IMR-90 (cell line): Measurements from ENCODE around the gene KIF16B. TPM values are rescaled to one million over a fixed set of nuclear protein-coding genes. Genes with fewer than 3 reads are reported as not detected.

ENCODE experiments used
- ATAC-seq: fragments of 200-7000 bp; cut with Tn5 transposase; 2 replicates; pipeline ENCODE4 v1.9.1; 2020; ENCODE audit warnings: low read depth, mild to moderate bottlenecking, moderate library complexity
- BruUV-seq: library from RNA; stranded (reverse); fragments of 400-500 nt; replicated peaks from 2 replicates; lab custom pipeline; 2021; lab: Mats Ljungman, UMichigan
- CTCF ChIA-PET: fragments of 300-600 bp; formaldehyde crosslinking; extraction: SDS; loops from one replicate; lab custom pipeline; 2021; ENCODE audit warnings: antibody characterized with exemption; lab: Yijun Ruan, JAX
- POLR2A ChIA-PET: fragments of 300-600 bp; sonication (Branson Sonifier 250); formaldehyde crosslinking; loops from one replicate; lab custom pipeline; 2022; ENCODE audit warnings: antibody characterized with exemption; ENCODE audit not compliant: unreplicated experiment; lab: Charles Lee
- DNase-seq: peaks from one replicate; pipeline ENCODE4 v3.0.0; 2013
- H2AFZ ChIP-seq: replicated peaks from 2 replicates; pipeline ENCODE3; 2013; ENCODE audit warnings: low read length, mild to moderate bottlenecking; ENCODE audit not compliant: poor library complexity
- H2AK5ac ChIP-seq: 2 replicates; pipeline ENCODE4 v1.6.1; 2013; ENCODE audit warnings: low read depth, low read length, inconsistent platforms
- H2AK9ac ChIP-seq: replicated peaks from 2 replicates; pipeline ENCODE3; 2013; ENCODE audit warnings: mild to moderate bottlenecking, low read depth, low read length, moderate library complexity; ENCODE audit not compliant: poor library complexity
- H2BK120ac ChIP-seq: 2 replicates; pipeline ENCODE4 v1.6.1; 2013; ENCODE audit warnings: low read depth, low read length, inconsistent platforms
- H2BK15ac ChIP-seq: 3 replicates; pipeline ENCODE4 v1.6.1; 2013; ENCODE audit warnings: low read depth, low read length, inconsistent platforms
- H2BK20ac ChIP-seq: 2 replicates; pipeline ENCODE4 v1.6.1; 2013; ENCODE audit warnings: low read depth, mild to moderate bottlenecking, inconsistent platforms, low read length, moderate library complexity
- H2BK5ac ChIP-seq: 2 replicates; pipeline ENCODE4 v1.6.1; 2013; ENCODE audit warnings: mild to moderate bottlenecking, low read depth, low read length, inconsistent platforms; ENCODE audit not compliant: poor library complexity, severe bottlenecking
- H3K14ac ChIP-seq: replicated peaks from 2 replicates; pipeline ENCODE4 v1.6.1; 2013; ENCODE audit warnings: low read depth, low read length, inconsistent platforms
- H3K18ac ChIP-seq: 2 replicates; pipeline ENCODE4 v1.6.1; 2013; ENCODE audit warnings: low read depth, low read length, control low read depth
- H3K23ac ChIP-seq: 2 replicates; pipeline ENCODE4 v1.6.1; 2013; ENCODE audit warnings: low read depth, low read length, inconsistent platforms
- H3K27ac ChIP-seq: 2 replicates; pipeline ENCODE4 v1.5.1; 2013; ENCODE audit warnings: mild to moderate bottlenecking, control low read depth, low read length; ENCODE audit not compliant: insufficient read depth
- H3K27me3 ChIP-seq: 2 replicates; pipeline ENCODE4 v1.6.1; 2013; ENCODE audit warnings: low read length; ENCODE audit not compliant: control insufficient read depth, insufficient read depth
- H3K36me3 ChIP-seq: 2 replicates; pipeline ENCODE4 v1.6.1; 2013; ENCODE audit warnings: low read length, mixed read lengths; ENCODE audit not compliant: control insufficient read depth, insufficient read depth
- H3K4ac ChIP-seq: 2 replicates; pipeline ENCODE4 v1.6.1; 2013; ENCODE audit warnings: low read depth, low read length, inconsistent platforms
- H3K4me1 ChIP-seq: 2 replicates; pipeline ENCODE4 v1.6.1; 2013; ENCODE audit warnings: low read length, mixed read lengths; ENCODE audit not compliant: control insufficient read depth, insufficient read depth
- H3K4me2 ChIP-seq: 2 replicates; pipeline ENCODE4 v1.6.1; 2013; ENCODE audit warnings: low read depth, mild to moderate bottlenecking, control low read depth, low read length, moderate library complexity
- H3K4me3 ChIP-seq: 2 replicates; pipeline ENCODE4 v1.5.1; 2013; ENCODE audit warnings: low read depth, mild to moderate bottlenecking, control low read depth, low read length, moderate library complexity; ENCODE audit not compliant: insufficient read depth
- H3K56ac ChIP-seq: 2 replicates; pipeline ENCODE4 v1.6.1; 2013; ENCODE audit warnings: low read length, inconsistent platforms; ENCODE audit not compliant: insufficient read depth; ENCODE audit errors: extremely low read depth
- H3K79me1 ChIP-seq, 2 experiments: 2 replicates each; pipeline ENCODE4 v1.6.1; 2013; ENCODE audit warnings: low read length in 2 of 2, inconsistent platforms in 1 of 2, low read depth in 1 of 2
- H3K9ac ChIP-seq: 2 replicates; pipeline ENCODE4 v1.6.1; 2013; ENCODE audit warnings: low read depth, low read length, control low read depth
- H3K9me1 ChIP-seq: 2 replicates; pipeline ENCODE4 v1.6.1; 2013; ENCODE audit warnings: low read length, inconsistent platforms; ENCODE audit not compliant: insufficient read depth
- H3K9me3 ChIP-seq: 2 replicates; pipeline ENCODE4 v1.6.1; 2013; ENCODE audit warnings: low read length; ENCODE audit not compliant: control insufficient read depth, insufficient read depth
- H4K20me1 ChIP-seq: 2 replicates; pipeline ENCODE4 v1.6.1; 2013; ENCODE audit warnings: low read length, inconsistent platforms; ENCODE audit not compliant: insufficient read depth
- H4K5ac ChIP-seq: 2 replicates; pipeline ENCODE4 v1.6.1; 2013; ENCODE audit warnings: mild to moderate bottlenecking, low read depth, low read length, control low read depth
- H4K8ac ChIP-seq, 2 experiments: 2 replicates each; pipeline ENCODE4 v1.6.1; 2013; ENCODE audit warnings: low read depth in 2 of 2, low read length in 2 of 2, control low read depth in 1 of 2, inconsistent platforms in 1 of 2
- H4K91ac ChIP-seq: 2 replicates; pipeline ENCODE4 v1.6.1; 2013; ENCODE audit warnings: low read depth, low read length, inconsistent platforms; ENCODE audit not compliant: insufficient read depth
- CTCF ChIP-seq: conservative IDR thresholded peaks from 2 replicates; pipeline ENCODE4 v1.5.1; 2012; ENCODE audit warnings: mild to moderate bottlenecking, low read depth, low read length, improper control_type of control experiment
- ELK1 ChIP-seq: fragments of 150-350 bp; IDR thresholded peaks from 2 replicates; pipeline ENCODE4 v1.6.1; 2016; ENCODE audit warnings: low read depth, mild to moderate bottlenecking, low read length, moderate library complexity, borderline replicate concordance
- RCOR1 ChIP-seq: IDR thresholded peaks from 2 replicates; pipeline ENCODE4 v1.6.1; 2012; ENCODE audit warnings: mild to moderate bottlenecking, low read length, improper control_type of control experiment; ENCODE audit not compliant: insufficient replicate concordance
- USF2 ChIP-seq: fragments of 150-350 bp; IDR thresholded peaks from 2 replicates; pipeline ENCODE4 v1.6.1; 2017; ENCODE audit warnings: mild to moderate bottlenecking, antibody characterized with exemption, low read length, low read depth
- WGBS, 2 experiments: methylation state at CpG; one replicate each; pipeline versions ENCODE4 v1.1.5 to v1.1.7; 2013; ENCODE audit warnings: missing lambda C conversion rate in 2 of 2; ENCODE audit not compliant: insufficient read length in 1 of 2; ENCODE audit errors: extremely low coverage in 2 of 2; 5-methylcytosine and 5-hydroxymethylcytosine counted together
- dilution Hi-C: fragments of 300-500 bp; cut with HindIII; formaldehyde crosslinking; loops from one replicate; pipeline ENCODE4 v1.14.3; 2018; ENCODE audit warnings: low sequenced_read_pairs; ENCODE audit not compliant: unreplicated experiment
- in situ Hi-C: fragments of 300-500 bp; cut with MboI; formaldehyde crosslinking; loops from 3 replicates; pipeline ENCODE4 v1.14.3; 2019; ENCODE audit warnings: low sequenced_read_pairs, inconsistent platforms, mixed read lengths
- intact Hi-C: fragments of 100-400 bp; cut with micrococcal nuclease; formaldehyde crosslinking; loops from 2 replicates; pipeline ENCODE4 v1.10.0; 2022
- polyA plus RNA-seq, 3 experiments: library from polyadenylated mRNA; depleted of rRNA; stranded (reverse); fragments of >200 nt; gene quantifications; 2 replicates each; pipeline ENCODE4 v1.2.3, GENCODE V29; 2012; ENCODE audit warnings: low replicate concordance in 1 of 3
- total RNA-seq: library from RNA; depleted of rRNA; stranded (reverse); fragments of >200 nt; gene quantifications from 2 replicates; pipeline ENCODE4 v1.2.3, GENCODE V29; 2012; rRNA removed

Gene KIF16B
- total and polyA plus RNA-seq, 2 of the 4 experiments (the other 2 are of a cell fraction) = 4.7 to 10.0 TPM

GRCh38 chr20:16222859-16223411 lies 350.3 kb downstream of the KIF16B start:
- ChIA-PET CTCF (no interaction called here), POLR2A (no interaction called here)
- no peak overlapping the region for H2BK20ac ChIP-seq
- no peak overlapping the region for H3K56ac ChIP-seq
- DNase-seq = no peak
- in situ Hi-C loops (no loop called here), intact Hi-C loops (no loop called here), dilution Hi-C loops (no loop called here)
- H4K8ac ChIP-seq = no peak overlapping the region
- H3K4me1 ChIP-seq = no peaks in the 10 kb centered on the region
- no peak overlapping the region for H2AK9ac ChIP-seq
- BruUV-seq = no TSS peak
- H2BK5ac ChIP-seq = no peak overlapping the region
- H2BK120ac ChIP-seq = no peak overlapping the region
- H3K4me2 ChIP-seq = no peak overlapping the region
- H3K4me3 ChIP-seq = no peak overlapping the region
- no peak overlapping the region for H3K14ac ChIP-seq
- no peak overlapping the region for H2BK15ac ChIP-seq
- no peak overlapping the region for H3K27ac ChIP-seq
- H3K79me1 ChIP-seq = no peaks in the 10 kb centered on the region
- no peak overlapping the region for H4K5ac ChIP-seq
- WGBS, 2 experiments = 50% methylated on average over 2 of the region's 8 CpGs; no CpG with 5 or more reads in 1 of the 2 experiments
- no peak overlapping the region for H3K9ac ChIP-seq
- no peak overlapping the region for H3K18ac ChIP-seq
- ATAC-seq = no peak
- H4K91ac ChIP-seq = no peak overlapping the region
- H3K27me3 ChIP-seq = no peaks in the 10 kb centered on the region
- H3K23ac ChIP-seq = no peak overlapping the region
- TF ChIP-seq RCOR1 (no peak), CTCF (no peak), ELK1 (no peak), USF2 (no peak)
- H4K20me1 ChIP-seq = no peaks in the 10 kb centered on the region
- H2AK5ac ChIP-seq = no peak overlapping the region
- H3K9me1 ChIP-seq = no peaks in the 10 kb centered on the region
- peaks cover 5% of the 10 kb centered on the region; the same call in 1 of the 2 replicates for H3K9me3 ChIP-seq
- H3K36me3 ChIP-seq = no peaks in the 10 kb centered on the region
- H3K4ac ChIP-seq = no peak overlapping the region
- no peak overlapping the region for H2AFZ ChIP-seq

Other genes with a start within 250 kb of the KIF16B start
- 27.1 and 69.2 TPM in 2 replicates for gene SNRPB2, start 156.6 kb upstream of the KIF16B start, total RNA-seq
- 61.4 and 65.6 TPM in 2 replicates for gene SNRPB2, start 156.6 kb upstream of the KIF16B start, polyA plus RNA-seq (2012; rRNA removed)
- not detected in 2 replicates for gene OTOR, start 174.9 kb upstream of the KIF16B start, total RNA-seq
- not detected in 2 replicates for gene OTOR, start 174.9 kb upstream of the KIF16B start, polyA plus RNA-seq (2012; rRNA removed)